H1 (cell line): Measurements from ENCODE around the gene DTD1. TPM values are rescaled to one million over a fixed set of nuclear protein-coding genes. Genes with fewer than 3 reads are reported as not detected.

Source experiments
- CEBPB ChIP-seq: IDR thresholded peaks from 2 replicates; pipeline ENCODE4 v1.6.1; 2012; ENCODE audit warnings: low read depth, low read length
- CREB1 ChIP-seq: IDR thresholded peaks from 2 replicates; pipeline ENCODE4 v1.6.1; 2012; ENCODE audit warnings: inconsistent platforms
- GTF2F1 ChIP-seq: IDR thresholded peaks from 2 replicates; pipeline ENCODE4 v1.6.1; 2012; ENCODE audit warnings: low read depth, low read length, improper control_type of control experiment, borderline replicate concordance
- HDAC2 ChIP-seq, 2 experiments: fragments of 300-600 bp in 1 of 2; sonication (generic) in 1 of 2; IDR thresholded peaks; 2 replicates each; pipeline ENCODE4 v1.6.1; 2011 to 2012; ENCODE audit warnings: low read depth in 2 of 2, low read length in 2 of 2, mild to moderate bottlenecking in 2 of 2, moderate library complexity in 2 of 2, borderline replicate concordance in 1 of 2, inconsistent platforms in 1 of 2
- NRF1 ChIP-seq: IDR thresholded peaks from 2 replicates; pipeline ENCODE4 v1.6.1; 2011; ENCODE audit warnings: mild to moderate bottlenecking, low read depth, low read length, improper control_type of control experiment
- PHF8 ChIP-seq: fragments of 200-600 bp; sonication (generic); conservative IDR thresholded peaks from 2 replicates; pipeline ENCODE4 v1.7.1; 2012; ENCODE audit warnings: low read depth, mild to moderate bottlenecking, inconsistent platforms, low read length, moderate library complexity
- SRF ChIP-seq: IDR thresholded peaks from 2 replicates; pipeline ENCODE4 v1.6.1; 2011; ENCODE audit warnings: mild to moderate bottlenecking, low read depth, low read length, moderate library complexity
- polyA plus RNA-seq, 7 experiments: library from polyadenylated mRNA; depleted of rRNA in 3 of 7; stranded (reverse) in 5 of 7; unstranded in 2 of 7; fragments of >200 nt in 5 of 7; fragments of 200-250 nt in 2 of 7; gene quantifications; 1 replicate in 5 of 7; 2 replicates in 1 of 7; 4 replicates in 1 of 7; pipeline versions ENCODE4 v1.2.1 to v1.2.3, GENCODE V29; 2011 to 2013; ENCODE audit warnings: missing spikeins in 2 of 7, mixed read lengths in 2 of 7
- total RNA-seq: library from RNA; stranded (reverse); fragmentation: NEBNext Ultra II Directional; extraction: Animal tissue kit (Norgen Biotek cat#: 25700); gene quantifications from 2 replicates; pipeline ENCODE4 v1.2.1, GENCODE V29; 2021

Gene DTD1
- total and polyA plus RNA-seq, 2 of the 8 experiments (the other 6 are each of a cell fraction or from before 2014, with no cell fraction given) = 49.7 to 66.6 TPM

GRCh38 chr20:18633411-18633810 is 45.6 kb downstream of the DTD1 start (continued):
- TF ChIP-seq GTF2F1 (no peak), CREB1 (no peak), SRF (no peak), PHF8 (no peak), CEBPB (no peak), NRF1 (no peak), HDAC2 (IDR thresholded peaks at IDR 0.05; ENCODE audit: borderline replicate concordance in 1 of 2, low read depth in 2 of 2, low read length in 2 of 2) (no peak)
